Measurements from ENCODE around the gene CHAF1B.
"Not testable (repeated sequence)": the region's sequence is repeated elsewhere in the genome, so short reads cannot be mapped to it uniquely, and the experiment has no call there.

Gene CHAF1B

DNA sequence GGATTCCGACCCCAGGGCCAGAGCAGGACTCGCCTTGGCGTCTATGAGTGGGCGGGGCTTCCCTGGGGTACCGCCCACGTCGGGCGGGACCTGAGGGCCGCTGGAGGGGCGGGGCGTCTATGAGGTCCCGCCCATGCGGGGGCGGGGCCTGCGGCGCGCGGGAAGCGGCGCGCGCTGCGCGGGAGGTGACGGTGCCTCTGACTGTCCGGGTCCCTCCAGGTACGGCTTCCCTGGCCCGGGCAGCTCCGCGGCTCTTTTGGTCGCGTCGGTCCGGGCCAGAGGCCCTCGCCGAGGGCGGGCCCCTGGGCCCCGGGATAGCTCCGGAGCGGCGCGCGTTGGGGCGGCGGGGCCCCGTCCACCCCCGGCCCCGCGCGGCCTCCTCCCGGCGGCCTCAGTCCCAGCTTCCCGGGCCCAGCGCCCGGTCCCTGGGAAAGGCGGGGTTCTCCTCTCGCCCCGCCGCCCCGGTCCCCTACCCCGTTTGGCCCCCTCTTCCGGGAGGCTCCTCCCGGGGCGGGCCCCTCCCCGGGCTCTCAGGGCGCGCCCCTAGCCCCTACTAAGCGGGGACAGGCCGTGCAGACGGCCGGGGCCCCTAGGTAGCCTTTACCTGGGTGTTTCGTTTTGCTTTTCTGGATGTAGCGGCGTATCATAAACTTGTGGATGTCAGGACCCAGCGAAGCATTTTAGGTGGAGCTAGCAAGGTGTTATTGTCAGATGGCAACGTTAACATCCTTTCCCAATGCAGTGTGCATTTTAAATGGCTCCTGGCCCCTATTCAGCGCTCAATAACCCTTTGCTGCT is at the start of gene CHAF1B:
Gene CHAF1B (plus strand): TSS at position 160 of the 798 bp plus-strand sequence. CDS start 745 bp downstream, outside the sequence.
- DNase-seq (ENCODE audit: low read depth in 1 of 2, low spot score in 1 of 2) = peak; percentile 74 to 83

DNA sequence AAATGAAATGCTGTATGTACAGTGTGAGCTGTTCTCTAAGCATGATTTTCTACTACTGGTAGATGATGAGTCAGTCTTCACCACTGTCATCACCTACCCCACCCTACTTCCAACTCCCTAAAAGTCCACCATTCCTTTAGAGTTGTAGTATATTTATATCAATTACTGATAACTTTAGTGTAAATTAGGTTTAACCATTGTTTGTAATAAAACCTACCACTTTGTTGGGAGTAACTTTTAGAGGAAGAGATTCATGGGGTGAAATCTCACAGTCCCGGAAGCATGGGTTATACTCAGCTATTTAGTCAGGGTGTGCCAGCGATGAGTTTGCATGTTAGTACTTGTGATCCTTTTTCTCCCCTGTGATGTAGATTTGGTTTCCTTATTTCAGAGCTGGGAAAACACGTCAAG is 48.1 kb upstream of the CHAF1B start:
- no peak for DNase-seq (ENCODE audit: low read depth in 1 of 2, low spot score in 1 of 2)

DNA sequence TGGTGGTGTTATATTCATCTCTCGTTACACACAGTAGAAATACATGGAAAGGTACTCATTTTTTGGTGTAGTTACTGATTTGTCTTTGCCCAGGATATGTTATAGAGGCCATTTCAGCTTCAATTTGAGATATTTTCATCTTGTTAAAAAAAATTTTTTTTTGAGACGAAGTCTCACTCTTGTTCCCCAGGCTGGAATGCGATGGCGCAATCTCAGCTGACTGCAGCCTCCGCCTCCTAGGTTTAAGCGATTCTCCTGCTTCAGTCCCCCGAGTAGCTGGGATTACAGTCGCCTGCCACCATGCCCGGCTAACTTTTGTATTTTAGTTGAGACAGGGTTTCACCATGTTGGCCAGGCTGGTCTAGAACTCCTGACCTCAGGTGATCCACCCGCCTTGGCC is 46.2 kb upstream of the CHAF1B start:
- no peak for DNase-seq (ENCODE audit: low read depth in 1 of 2, low spot score in 1 of 2)

DNA sequence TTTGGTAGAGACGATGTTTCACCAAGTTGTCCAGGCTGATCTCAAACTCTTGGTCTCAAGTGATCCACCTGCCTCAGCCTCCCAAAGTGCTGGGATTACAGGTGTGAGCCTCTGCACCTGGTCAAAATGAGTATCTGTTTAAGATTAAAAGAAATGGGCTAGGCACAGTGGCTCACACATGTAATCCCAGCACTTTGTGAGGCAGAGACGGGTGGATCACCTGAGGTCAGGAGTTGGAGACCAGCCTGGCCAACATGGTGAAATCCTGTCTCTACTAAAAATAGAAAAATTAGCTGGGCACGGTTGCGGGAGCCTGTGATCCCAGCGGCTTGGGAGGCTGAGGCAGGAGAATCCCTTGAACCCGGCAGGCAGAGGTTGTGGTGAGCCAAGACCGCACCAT is 42.6 kb upstream of the CHAF1B start:
- DNase-seq (ENCODE audit: low read depth in 1 of 2, low spot score in 1 of 2) = not testable (repeated sequence)

DNA sequence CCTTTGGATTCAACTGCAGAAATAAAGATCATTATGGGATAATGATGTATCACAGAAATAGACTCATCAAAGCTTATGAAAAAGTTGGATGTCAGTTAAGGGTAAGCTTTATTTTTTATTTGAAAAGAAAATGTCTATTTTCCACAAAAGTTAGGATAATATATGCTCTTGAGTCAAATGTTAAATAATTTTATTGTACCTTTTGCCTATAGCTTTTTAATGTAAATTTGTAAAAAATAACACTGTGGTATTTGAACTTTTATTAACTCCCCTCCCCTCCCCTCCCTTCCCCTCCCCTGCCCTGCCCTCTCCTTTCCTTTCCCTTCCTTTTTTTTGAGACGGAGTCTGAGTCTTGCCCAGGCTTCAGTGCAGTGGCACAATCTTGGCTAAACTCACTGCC is 40.3 kb upstream of the CHAF1B start:
- DNase-seq (ENCODE audit: low read depth in 1 of 2, low spot score in 1 of 2) = no peak

DNA sequence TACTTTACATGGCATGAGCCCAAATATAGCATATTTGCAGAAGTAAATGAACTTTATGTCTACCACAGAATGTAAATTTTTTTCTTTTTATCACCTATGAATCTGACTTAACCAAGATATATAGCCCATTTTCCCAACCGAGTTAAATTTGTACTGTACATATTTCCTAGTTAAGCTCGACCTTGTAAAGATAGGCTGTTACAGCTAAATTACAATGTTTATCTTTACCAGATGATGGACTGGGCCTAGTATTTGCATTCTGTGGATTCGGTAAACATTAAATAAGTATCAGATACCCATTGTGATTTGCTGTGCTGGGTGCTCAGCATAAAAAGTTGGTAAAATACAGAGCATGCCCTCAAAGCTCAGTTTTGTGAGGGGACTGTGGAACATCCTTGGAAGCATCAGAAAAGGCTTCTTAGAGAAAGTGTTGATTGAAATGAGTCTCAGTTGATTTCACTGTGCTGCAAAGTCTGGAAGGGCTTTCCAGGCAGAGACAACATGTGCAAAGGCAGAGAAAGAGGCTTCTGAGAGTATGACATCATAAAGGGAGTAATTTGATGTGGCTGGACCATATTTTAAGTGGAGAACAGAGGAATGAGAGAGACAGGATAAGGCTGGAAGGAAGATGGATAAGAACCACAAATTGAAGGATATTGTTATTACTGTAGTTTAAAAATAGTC is 37.8 kb upstream of the CHAF1B start:
- DNase-seq (ENCODE audit: low read depth in 1 of 2, low spot score in 1 of 2) = no peak

DNA sequence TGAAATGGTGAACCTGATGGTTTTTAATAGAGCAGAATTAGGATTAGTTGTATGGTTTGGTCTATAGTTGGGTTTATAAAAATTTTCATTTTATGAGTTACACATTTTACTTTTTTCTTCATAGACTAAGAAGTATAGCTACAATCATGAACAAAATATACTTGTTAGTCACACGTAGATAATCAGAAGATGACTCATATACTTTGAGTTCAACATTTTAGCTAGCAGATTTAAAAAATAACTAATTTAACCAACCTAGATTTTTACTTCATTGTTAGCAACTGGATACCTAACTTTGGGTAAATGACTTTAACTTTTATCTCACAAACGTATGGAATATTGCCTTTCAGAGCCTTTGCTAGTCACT is 37.2 kb upstream of the CHAF1B start:
- DNase-seq (ENCODE audit: low read depth in 1 of 2, low spot score in 1 of 2) = no peak

DNA sequence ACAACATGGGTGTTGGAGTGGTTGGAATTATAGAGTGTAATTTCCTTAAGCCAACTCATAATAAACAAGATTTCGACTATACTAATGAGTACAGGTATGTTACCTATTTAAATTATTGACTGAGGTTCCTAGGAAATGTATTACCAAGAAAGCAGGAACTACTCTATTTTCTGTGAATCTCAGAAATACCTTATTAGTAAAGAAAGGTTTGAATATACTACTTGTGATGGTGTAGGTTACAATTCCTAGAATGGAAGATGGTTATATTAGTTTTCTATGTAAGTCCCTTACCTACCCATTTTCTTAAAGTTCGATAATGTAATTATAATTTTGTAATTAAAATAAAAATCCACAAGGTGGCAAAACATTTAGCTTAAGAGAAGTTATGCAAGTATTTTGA is 35.9 kb upstream of the CHAF1B start:
- DNase-seq (ENCODE audit: low read depth in 1 of 2, low spot score in 1 of 2) = no peak

DNA sequence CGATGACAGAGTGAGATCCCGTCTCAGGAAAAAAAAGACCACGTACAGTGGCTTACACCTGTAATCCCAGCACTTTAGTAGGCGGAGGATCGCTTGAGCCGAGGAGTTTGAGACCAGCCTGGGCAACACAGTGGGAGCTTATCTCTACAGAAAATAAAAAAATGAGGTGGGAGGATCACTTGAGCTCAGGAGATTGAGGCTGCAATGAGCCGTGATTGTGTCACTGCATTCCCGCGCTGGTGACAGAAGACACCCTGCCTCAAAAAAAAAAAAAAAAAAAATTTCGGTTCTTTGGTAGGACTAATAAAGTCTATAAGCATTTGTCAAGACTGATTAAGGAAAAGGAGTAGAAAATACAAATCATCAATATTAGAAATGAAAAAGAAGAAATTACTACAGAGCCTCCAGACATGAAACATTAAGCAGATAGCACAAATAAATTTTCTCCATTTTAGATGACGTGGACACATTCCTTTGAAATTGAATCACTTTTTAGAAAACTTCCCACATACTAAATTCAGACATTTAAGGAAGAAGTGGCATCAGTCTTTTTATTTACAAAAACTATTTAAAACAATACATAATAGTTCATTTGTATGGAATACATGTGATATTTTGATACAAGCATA is 34.8 kb upstream of the CHAF1B start:
- DNase-seq (ENCODE audit: low read depth in 1 of 2, low spot score in 1 of 2) = no peak

DNA sequence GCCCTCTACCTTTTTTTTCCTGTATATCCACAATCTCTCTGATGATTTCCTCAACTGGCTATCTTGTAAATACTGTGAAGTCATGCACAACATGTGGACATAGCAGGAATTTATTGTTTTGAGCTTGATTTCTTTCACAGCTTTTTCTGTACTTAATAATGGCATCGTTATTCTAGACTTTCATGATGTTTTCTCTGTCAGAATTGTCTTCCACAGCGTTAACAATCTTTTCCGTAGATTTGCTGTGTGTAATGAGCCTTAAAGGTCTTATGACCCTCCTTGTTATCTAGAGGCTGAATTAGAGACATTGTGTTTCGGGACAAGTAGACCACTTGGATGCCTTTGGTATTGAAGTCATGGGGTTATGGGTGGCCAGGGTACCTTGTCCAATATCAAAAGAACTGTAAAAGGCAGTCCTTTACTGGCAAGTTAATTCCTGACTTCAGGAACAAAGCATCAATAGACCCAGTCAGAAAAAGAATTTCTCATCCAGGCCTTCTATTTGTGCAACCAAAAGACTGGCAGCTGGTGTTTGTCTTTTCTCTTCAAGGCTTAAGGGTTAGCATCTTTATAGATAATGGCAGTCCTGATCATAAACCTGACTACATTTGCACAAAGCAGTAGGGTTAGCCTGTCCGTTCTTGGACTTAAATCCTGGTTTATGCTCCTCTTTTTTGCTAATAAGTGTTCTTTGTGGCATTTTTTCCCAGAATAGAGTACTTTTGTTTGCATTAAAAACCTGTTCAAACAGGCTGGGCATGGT is 30.1 kb upstream of the CHAF1B start:
- DNase-seq (ENCODE audit: low read depth in 1 of 2, low spot score in 1 of 2) = no peak

DNA sequence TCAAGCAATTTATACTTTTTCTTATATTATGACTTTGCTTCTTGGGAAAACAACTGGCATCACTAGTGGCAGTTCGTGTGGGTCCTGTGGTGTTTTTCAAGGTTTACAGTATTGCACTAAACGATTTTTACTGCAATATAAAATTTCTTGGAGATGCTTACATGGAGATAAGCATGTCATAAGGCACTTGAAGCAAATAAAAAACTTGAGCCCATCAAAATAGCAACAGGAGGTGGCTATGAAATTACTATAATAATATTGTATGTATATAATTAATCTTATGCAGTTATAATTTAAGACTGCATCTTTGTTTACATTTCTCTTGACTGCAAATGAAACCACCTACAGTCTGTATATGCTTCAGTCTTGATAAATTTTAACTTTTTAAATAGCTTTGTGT is 29.3 kb upstream of the CHAF1B start:
- DNase-seq (ENCODE audit: low read depth in 1 of 2, low spot score in 1 of 2) = no peak

DNA sequence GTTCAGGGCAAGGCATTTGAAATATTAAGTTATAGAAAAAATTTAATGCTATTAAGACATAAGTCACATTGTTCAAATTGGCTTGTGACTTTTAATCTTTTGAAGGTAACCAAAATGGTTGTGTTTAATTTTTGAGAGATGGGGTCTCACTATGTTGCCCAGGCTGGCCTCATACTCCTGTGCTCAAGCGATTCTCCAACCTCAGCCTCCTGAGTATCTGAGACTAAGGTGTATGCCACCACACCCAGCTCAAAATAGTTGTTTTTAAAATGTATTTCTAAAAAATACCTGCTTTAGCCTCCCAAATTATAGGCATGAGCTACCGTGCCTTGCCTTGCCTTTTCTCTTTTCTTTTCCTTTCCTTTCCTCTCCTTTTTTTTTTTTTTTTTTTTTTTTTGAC is 26.0 kb upstream of the CHAF1B start:
- DNase-seq (ENCODE audit: low read depth in 1 of 2, low spot score in 1 of 2) = no peak

DNA sequence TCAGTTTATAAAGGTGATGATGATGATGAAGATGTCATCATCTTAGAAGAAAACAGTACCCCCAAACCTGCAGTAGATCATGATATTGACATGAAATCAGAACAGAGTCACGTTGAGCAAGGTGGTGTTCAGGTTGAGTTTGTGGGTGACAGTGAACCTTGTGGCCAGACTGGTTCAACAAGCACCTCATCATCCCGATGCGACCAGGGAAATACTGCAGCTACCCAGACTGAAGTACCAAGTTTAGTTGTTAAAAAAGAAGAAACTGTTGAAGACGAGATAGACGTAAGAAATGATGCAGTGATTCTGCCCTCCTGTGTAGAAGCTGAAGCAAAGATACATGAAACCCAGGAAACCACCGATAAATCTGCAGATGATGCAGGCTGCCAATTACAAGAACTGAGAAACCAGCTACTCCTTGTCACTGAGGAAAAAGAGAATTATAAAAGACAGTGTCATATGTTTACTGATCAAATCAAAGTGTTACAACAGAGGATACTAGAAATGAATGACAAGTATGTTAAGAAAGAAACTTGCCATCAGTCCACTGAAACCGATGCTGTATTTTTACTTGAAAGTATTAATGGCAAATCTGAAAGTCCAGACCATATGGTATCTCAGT is 16.0 kb upstream of the CHAF1B start:
- DNase-seq (ENCODE audit: low read depth in 1 of 2, low spot score in 1 of 2) = no peak

DNA sequence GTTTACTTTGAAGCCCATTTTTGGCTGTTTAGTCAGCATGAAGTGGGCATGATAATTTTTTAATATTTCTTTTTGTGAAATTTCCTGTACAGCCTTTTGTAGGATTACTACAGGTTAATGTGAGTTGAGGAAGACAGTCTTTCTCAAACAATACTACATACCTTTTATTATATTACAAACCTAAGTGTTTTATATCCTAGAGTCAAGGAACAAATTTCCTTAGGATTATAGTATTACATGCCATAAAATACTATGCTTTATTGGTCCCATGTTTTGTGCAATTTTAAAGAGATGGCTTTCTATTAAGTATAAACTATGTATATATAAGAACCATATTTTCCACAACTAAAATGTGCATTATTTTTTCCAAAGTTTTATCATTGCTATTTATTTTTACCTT is 9.2 kb upstream of the CHAF1B start:
- DNase-seq (ENCODE audit: low read depth in 1 of 2, low spot score in 1 of 2) = no peak

DNA sequence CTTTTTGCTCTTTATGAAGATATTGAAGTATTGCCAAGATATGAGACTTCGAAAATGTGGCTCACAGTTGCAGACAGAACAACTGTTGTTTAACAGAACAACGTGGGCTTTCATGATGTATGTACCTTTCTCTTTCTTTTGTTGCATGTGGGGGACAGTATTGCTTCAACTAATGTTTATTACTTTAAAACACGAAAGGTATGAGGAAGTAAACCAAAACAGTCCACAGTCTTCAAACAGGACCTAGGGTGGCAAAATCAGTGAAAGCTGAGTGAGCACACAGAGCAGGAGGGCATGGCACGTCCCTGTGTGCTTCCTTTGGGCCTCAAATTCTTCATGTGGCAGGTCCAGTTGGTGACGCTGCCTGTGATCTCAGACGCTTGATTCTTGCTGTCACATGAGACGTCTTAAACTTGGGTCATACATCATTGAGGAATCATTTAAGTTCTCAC is 7.8 kb upstream of the CHAF1B start:
- DNase-seq (ENCODE audit: low read depth in 1 of 2, low spot score in 1 of 2) = no peak

DNA sequence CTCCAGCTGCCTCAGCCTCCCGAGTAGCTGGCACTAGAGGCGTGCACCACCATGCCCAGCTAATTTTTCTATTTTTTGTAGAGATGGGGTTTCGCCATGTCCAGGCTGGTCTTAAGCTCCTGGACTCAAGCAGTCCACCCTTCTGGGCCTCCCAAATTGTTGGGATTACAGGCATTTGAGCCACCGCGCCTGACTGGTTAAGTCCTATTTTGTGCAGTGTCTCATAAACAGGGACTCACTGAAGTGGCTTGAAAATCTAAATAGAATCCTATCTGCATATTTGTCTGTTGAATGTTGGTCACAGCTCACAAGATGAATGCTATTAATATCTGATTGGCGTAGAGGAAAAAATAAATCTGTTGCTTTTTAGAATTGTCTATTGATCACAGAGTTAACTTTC is 5.9 kb upstream of the CHAF1B start:
- no peak for DNase-seq (ENCODE audit: low read depth in 1 of 2, low spot score in 1 of 2)

DNA sequence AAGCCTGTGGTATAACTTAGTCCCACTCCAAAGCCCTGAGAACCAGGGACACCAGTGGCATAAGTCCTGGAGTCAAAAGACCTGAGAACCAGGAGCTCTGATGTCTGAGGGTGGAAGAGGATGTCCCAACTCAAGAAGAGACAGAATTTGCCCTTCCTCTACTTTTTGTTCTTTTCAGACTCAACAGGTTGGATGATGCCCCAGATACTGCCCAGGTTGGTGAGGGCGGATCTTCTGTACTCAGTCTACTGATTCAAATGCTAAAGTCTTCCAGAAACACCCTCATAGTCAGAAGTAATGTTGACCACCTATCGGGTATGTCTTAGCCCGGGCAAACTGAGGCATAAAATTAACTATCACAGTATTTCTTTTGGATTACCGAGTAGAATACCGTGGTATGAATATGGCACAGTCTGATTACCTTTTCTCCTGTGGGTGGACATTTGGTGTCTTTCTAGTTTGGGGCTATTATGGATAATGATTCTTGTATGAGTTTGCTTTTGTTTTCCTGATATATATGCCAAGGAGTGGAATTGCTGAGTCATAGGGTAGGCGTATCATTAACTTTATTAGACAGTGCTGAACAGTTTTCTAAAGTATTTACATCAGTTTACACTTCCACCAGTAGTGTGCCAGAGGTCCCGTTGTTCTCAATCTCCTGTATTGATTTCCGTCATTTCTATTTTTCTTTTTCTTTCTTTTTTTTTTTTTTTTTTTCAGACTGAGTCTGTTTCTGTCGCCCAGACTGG is 3.2 kb upstream of the CHAF1B start:
- no peak for DNase-seq (ENCODE audit: low read depth in 1 of 2, low spot score in 1 of 2)

DNA sequence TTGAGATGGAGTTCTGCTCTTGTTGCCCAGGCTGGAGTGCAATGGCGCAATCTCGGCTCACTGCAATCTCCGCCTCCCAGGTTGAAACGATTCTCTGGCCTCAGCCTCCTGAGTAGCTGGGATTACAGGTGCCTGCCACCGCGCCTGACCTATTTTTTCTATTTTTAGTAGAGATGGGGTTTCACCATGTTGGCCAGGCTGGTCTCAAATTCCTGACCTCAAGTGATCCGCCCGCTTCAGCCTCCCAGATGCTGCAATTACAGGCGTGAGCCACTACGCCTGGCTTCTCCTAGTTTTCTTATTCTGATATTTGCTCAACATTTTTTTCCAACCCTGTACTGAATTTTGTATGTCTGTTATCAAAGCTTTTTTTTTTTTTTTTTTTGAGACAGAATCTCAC is 2.5 kb upstream of the CHAF1B start:
- not testable (repeated sequence) for DNase-seq (ENCODE audit: low read depth in 1 of 2, low spot score in 1 of 2)

DNA sequence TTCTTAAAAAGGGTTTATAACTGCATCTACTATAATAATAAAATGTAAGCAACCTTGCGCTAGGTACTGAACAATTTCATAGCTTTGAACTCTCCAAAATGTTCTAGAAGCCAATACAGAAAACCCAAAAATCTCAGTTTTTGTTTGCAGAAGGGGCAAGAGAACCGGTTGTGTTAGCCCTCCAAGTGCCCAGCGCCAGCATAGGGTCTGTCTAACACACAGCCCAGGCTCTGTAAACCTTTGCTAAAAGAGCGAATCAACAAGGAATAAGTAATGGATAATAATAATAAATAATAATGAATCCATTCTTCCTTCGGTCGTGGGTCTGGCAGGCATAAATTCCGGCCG is 333 bp upstream of the CHAF1B start:
- no peak for DNase-seq (ENCODE audit: low read depth in 1 of 2, low spot score in 1 of 2)

DNA sequence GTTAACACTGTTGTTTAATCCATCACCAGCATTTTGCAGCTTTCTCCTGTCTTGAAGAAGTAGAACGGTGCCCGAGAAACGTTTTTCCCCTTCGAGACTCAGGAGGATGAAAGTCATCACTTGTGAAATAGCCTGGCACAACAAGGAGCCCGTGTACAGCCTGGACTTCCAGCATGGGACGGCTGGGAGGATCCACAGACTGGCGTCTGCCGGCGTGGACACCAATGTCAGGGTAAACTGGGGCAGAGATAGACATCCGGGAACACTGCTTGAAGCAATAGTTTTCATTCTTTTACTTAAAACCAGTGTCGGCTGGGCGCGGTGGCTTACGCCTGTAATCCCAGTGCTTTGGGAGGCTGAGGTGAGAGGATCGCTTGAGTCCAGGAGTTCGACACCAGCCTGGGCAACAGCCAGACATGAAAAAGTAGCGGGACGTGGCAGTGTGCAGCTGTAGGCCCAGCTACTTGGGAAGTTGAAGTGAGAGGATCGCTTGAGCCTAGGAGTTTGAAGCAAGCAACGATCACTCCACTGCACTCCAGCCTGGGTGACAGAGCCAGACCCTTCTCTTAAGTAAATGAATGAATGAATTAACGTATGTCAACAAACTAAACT is 945 bp downstream of the CHAF1B start:
- no peak for DNase-seq (ENCODE audit: low read depth in 1 of 2, low spot score in 1 of 2)

Data from stimulated activated CD4-positive, alpha-beta T cell treated with anti-CD3 and anti-CD28 coated beads, Interleukin-15, amount 100 ng/mL, for 1 hour (primary cell).